Spleen (tissue), 7 donors: Measurements from ENCODE around the gene KRT73.

Experiments used
- CTCF ChIP-seq, 11 experiments: fragments of 200-600 bp in 7 of 11; fragments of 450-650 bp in 4 of 11; sonication (generic) in 4 of 11; IDR thresholded peaks in 8 of 11; conservative IDR thresholded peaks in 3 of 11; 1 replicate in 7 of 11; 2 replicates in 4 of 11; pipeline versions ENCODE4 v1.4.0 to v1.8.0; 2016 to 2021; ENCODE audit warnings: antibody characterized with exemption in 11 of 11, inconsistent platforms in 4 of 11, mild to moderate bottlenecking in 1 of 11
- POLR2AphosphoS5 ChIP-seq, 3 donors: sonication (generic); formaldehyde crosslinking; IDR thresholded peaks; one replicate each; pipeline ENCODE4 v1.5.1; 2017; ENCODE audit warnings: antibody characterized with exemption in 3 of 3
- donor health status: DM: no; HTN: no; CAD: no; lungs with moderate emphysema.
- donor health status: DM: no; HTN: no; CAD: no.
- donor health status: DM: no; HTN: no; CAD: no.

GRCh38 chr12:52561880-52562449, 56.4 kb downstream of the KRT73 start:
- TF ChIP-seq CTCF (IDR thresholded peaks at IDR 0.05 in 8 of 11, conservative IDR thresholded peaks at IDR 0.05 in 3 of 11) (peak in 1 of 11 experiments; percentile 12), POLR2AphosphoS5 (IDR thresholded peaks at IDR 0.05) (no peak)
